Mammary epithelial cell (primary cell): ENCODE results near the gene PCCB.

Source experiments
- EZH2 ChIP-seq: IDR thresholded peaks from 2 replicates; pipeline ENCODE4 v1.6.1; 2012; ENCODE audit warnings: low read length, inconsistent platforms, borderline replicate concordance
- TF ChIP-seq, protein P1 (sequence below), 2 donors: IDR thresholded peaks in 1 of 2; conservative IDR thresholded peaks in 1 of 2; 2 replicates each; pipeline ENCODE4 v1.5.1; 2011 to 2012; ENCODE audit warnings: inconsistent platforms in 2 of 2, low read length in 2 of 2, mild to moderate bottlenecking in 2 of 2, control low read depth in 1 of 2, low read depth in 1 of 2; ENCODE audit not compliant: insufficient read depth in 1 of 2; ENCODE audit errors: extremely low read depth in 1 of 2

DNA sequence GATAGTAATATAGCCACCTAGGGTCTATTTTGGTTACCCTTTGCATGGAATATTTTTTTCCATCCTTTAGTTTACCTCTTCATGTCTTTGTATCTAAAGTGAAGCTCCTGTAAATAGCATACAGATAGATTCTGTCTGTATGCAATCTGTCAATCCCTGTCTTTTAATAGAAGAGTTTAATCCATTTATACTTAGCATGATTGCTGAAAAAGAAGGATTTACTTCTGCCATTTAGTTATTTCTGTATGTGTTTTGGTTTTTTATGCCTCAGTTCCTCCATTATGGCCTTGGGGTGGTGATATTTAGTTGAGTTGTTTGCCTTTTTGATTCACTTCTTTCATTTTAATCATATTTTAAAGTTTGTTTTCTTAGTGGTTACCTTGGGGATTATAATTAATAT lies 29.0 kb downstream of the PCCB start:
- TF ChIP-seq, protein P1, sequence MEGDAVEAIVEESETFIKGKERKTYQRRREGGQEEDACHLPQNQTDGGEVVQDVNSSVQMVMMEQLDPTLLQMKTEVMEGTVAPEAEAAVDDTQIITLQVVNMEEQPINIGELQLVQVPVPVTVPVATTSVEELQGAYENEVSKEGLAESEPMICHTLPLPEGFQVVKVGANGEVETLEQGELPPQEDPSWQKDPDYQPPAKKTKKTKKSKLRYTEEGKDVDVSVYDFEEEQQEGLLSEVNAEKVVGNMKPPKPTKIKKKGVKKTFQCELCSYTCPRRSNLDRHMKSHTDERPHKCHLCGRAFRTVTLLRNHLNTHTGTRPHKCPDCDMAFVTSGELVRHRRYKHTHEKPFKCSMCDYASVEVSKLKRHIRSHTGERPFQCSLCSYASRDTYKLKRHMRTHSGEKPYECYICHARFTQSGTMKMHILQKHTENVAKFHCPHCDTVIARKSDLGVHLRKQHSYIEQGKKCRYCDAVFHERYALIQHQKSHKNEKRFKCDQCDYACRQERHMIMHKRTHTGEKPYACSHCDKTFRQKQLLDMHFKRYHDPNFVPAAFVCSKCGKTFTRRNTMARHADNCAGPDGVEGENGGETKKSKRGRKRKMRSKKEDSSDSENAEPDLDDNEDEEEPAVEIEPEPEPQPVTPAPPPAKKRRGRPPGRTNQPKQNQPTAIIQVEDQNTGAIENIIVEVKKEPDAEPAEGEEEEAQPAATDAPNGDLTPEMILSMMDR (conservative IDR thresholded peaks at IDR 0.05 in 1 of 2, IDR thresholded peaks at IDR 0.05 in 1 of 2; ENCODE audit: extremely low read depth in 1 of 2, insufficient read depth in 1 of 2, low read depth in 1 of 2, low read length in 2 of 2) = no peak
- no peak for TF ChIP-seq EZH2
